KMS-11 (cell line): ENCODE data around the gene VAV2.

Source experiments
- H2AFZ ChIP-seq: fragments of 200-600 bp; sonication (generic); 2 replicates; pipeline ENCODE4 v1.6.1; 2016; ENCODE audit warnings: antibody characterized with exemption, mixed run types, low read depth
- H3K27ac ChIP-seq: fragments of 200-600 bp; sonication (generic); 2 replicates; pipeline ENCODE4 v1.6.1; 2016; ENCODE audit warnings: mild to moderate bottlenecking, mixed run types
- H3K27me3 ChIP-seq: fragments of 200-600 bp; sonication (generic); 2 replicates; pipeline ENCODE4 v1.6.1; 2017; ENCODE audit warnings: mild to moderate bottlenecking, low read depth, mixed run types, moderate library complexity; ENCODE audit not compliant: insufficient read depth
- H3K36me3 ChIP-seq: fragments of 200-600 bp; sonication (generic); 2 replicates; pipeline ENCODE4 v1.6.1; 2017; ENCODE audit warnings: mild to moderate bottlenecking, mixed run types; ENCODE audit not compliant: insufficient read depth
- H3K4me1 ChIP-seq: fragments of 200-600 bp; sonication (generic); 2 replicates; pipeline ENCODE4 v1.6.1; 2016; ENCODE audit warnings: mild to moderate bottlenecking, low read depth, mixed run types; ENCODE audit not compliant: poor library complexity, severe bottlenecking
- H3K4me2 ChIP-seq: fragments of 200-600 bp; sonication (generic); 2 replicates; pipeline ENCODE4 v1.7.0; 2016; ENCODE audit warnings: mild to moderate bottlenecking, mixed run types
- H3K4me3 ChIP-seq: fragments of 200-600 bp; sonication (generic); IDR thresholded peaks from 2 replicates; pipeline ENCODE4 v1.6.1; 2017; ENCODE audit warnings: low read depth, low read length, mixed read lengths; ENCODE audit not compliant: insufficient read depth
- H3K79me2 ChIP-seq: fragments of 200-600 bp; sonication (generic); 2 replicates; pipeline ENCODE4 v1.6.1; 2016; ENCODE audit warnings: low read depth, mixed run types; ENCODE audit not compliant: insufficient read depth
- H3K9ac ChIP-seq: fragments of 200-600 bp; sonication (generic); 2 replicates; pipeline ENCODE4 v1.6.1; 2016; ENCODE audit warnings: mild to moderate bottlenecking, mixed run types
- H4K20me1 ChIP-seq: fragments of 200-600 bp; sonication (generic); 2 replicates; pipeline ENCODE4 v1.6.1; 2016; ENCODE audit warnings: mild to moderate bottlenecking, mixed run types; ENCODE audit not compliant: insufficient read depth
- CTCF ChIP-seq: fragments of 200-600 bp; sonication (generic); conservative IDR thresholded peaks from 2 replicates; pipeline ENCODE4 v1.6.1; 2017; ENCODE audit warnings: low read depth, mild to moderate bottlenecking, antibody characterized with exemption, low read length, moderate library complexity, mixed read lengths

Gene VAV2

GRCh38 chr9:134040176-134040565 is 48.0 kb upstream of the VAV2 start:
- no peak overlapping the region for H3K9ac ChIP-seq
- H3K4me3 ChIP-seq, result no peak overlapping the region
- no peaks in the 10 kb centered on the region for H4K20me1 ChIP-seq
- H3K79me2 ChIP-seq, result no peaks in the 10 kb centered on the region
- no peak overlapping the region for H3K27ac ChIP-seq
- no peaks in the 10 kb centered on the region for H3K27me3 ChIP-seq
- TF ChIP-seq CTCF, result no peak
- H3K4me2 ChIP-seq, result no peak overlapping the region
- no peaks in the 10 kb centered on the region for H3K36me3 ChIP-seq
- H3K4me1 ChIP-seq, result no peaks in the 10 kb centered on the region
- no peak overlapping the region for H2AFZ ChIP-seq

- H4K20me1 ChIP-seq, result no peaks in the 10 kb centered on the region
- no peak overlapping the region for H3K9ac ChIP-seq
- no peak overlapping the region for H2AFZ ChIP-seq
- no peaks in the 10 kb centered on the region for H3K4me1 ChIP-seq
- TF ChIP-seq CTCF, result no peak
- no peaks in the 10 kb centered on the region for H3K27me3 ChIP-seq
- H3K79me2 ChIP-seq, result no peaks in the 10 kb centered on the region
- H3K27ac ChIP-seq, result no peak overlapping the region
- H3K4me3 ChIP-seq, result no peak overlapping the region
- no peaks in the 10 kb centered on the region for H3K36me3 ChIP-seq
- H3K4me2 ChIP-seq, result no peak overlapping the region
These were observed 47.5 kb upstream of the VAV2 start for GRCh38 chr9:134039386-134040175.

GRCh38 chr9:134037641-134038040 is 45.5 kb upstream of the VAV2 start:
- H3K36me3 ChIP-seq, result no peaks in the 10 kb centered on the region

GRCh38 chr9:134036130-134036529 is 44.0 kb upstream of the VAV2 start:
- Histone ChIP-seq H3K4me3 (no peak overlapping the region), H3K4me2 (no peak overlapping the region), H3K79me2 (no peaks in the 10 kb centered on the region), H3K36me3 (no peaks in the 10 kb centered on the region), H3K27ac (no peak overlapping the region), H3K27me3 (no peaks in the 10 kb centered on the region), H2AFZ (no peak overlapping the region), H3K4me1 (peaks cover 19% of the 10 kb centered on the region), H4K20me1 (no peaks in the 10 kb centered on the region), H3K9ac (no peak overlapping the region)
- TF ChIP-seq CTCF, result no peak

More at GRCh38 chr9:134037641-134038040, 45.5 kb upstream of the VAV2 start:
- no peak overlapping the region for H3K4me3 ChIP-seq
- no peaks in the 10 kb centered on the region for H3K79me2 ChIP-seq
- TF ChIP-seq CTCF, result no peak
- H3K27ac ChIP-seq, result no peak overlapping the region
- no peak overlapping the region for H2AFZ ChIP-seq
- peaks cover 3% of the 10 kb centered on the region for H3K4me1 ChIP-seq
- H4K20me1 ChIP-seq, result no peaks in the 10 kb centered on the region
- H3K27me3 ChIP-seq, result no peaks in the 10 kb centered on the region
- H3K4me2 ChIP-seq, result no peak overlapping the region
- H3K9ac ChIP-seq, result no peak overlapping the region
